ENCODE results near the gene PRKD1.

Gene PRKD1

DNA sequence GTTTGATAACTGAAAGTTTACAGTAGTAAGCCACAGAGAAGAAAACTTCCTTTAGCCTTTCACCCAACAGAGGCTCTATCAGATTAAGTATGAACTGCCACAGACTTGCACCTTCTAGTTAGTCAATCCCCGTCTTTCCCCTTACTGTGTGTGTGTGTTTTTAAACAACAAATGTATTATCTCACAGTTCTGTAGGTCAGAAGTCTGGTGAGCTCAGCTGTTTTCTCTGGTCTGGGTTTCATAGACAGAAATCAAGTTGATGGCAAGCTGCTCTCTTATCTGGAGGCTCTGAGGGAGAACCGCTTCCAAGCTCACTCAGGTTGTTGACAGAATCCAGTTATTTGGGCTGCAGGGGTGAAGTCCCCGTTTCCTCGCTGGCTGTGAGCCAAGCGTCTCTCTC, 320.5 kb downstream of the PRKD1 start:
- Histone ChIP-seq H3K4me3 (ENCODE audit: low read depth in 1 of 2, low read length in 1 of 2) (no peak overlapping the region), H3K9me3 (no peaks in the 10 kb centered on the region), H3K27me3 (no peaks in the 10 kb centered on the region), H3K27ac (no peak overlapping the region), H3K4me1 (ENCODE audit: control insufficient read depth in 1 of 2, insufficient read depth in 1 of 2, low read depth in 1 of 2, low read length in 1 of 2) (no peaks in the 10 kb centered on the region), H3K36me3 (no peaks in the 10 kb centered on the region)
- no peak for TF ChIP-seq CTCF (IDR thresholded peaks at IDR 0.05)

DNA sequence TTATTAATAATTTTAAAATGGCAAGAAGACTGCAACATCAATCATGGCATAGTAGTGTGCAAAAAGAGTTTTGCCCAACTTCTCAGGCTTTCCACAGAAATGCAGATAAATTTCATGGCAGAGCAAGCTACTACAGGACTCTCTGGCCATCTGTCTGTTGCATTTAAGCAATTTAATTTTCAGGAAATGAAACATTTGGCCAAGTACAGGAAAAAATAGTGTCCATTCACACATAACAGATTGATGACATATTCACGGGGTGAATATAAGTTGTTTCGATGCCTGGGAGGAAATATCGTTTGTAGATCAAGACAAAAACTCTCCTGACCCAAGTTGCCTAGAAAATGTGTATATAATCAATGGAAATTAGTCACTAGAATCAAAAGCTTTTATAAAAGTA, 324.0 kb downstream of the PRKD1 start:
- TF ChIP-seq CTCF (IDR thresholded peaks at IDR 0.05): no peak
- no peaks in the 10 kb centered on the region for H3K4me1 ChIP-seq (ENCODE audit: control insufficient read depth in 1 of 2, insufficient read depth in 1 of 2, low read depth in 1 of 2, low read length in 1 of 2)
- H3K27ac ChIP-seq: no peak overlapping the region
- no peaks in the 10 kb centered on the region for H3K36me3 ChIP-seq
- no peaks in the 10 kb centered on the region for H3K9me3 ChIP-seq
- H3K27me3 ChIP-seq: no peaks in the 10 kb centered on the region
- no peak overlapping the region for H3K4me3 ChIP-seq (ENCODE audit: low read depth in 1 of 2, low read length in 1 of 2)

DNA sequence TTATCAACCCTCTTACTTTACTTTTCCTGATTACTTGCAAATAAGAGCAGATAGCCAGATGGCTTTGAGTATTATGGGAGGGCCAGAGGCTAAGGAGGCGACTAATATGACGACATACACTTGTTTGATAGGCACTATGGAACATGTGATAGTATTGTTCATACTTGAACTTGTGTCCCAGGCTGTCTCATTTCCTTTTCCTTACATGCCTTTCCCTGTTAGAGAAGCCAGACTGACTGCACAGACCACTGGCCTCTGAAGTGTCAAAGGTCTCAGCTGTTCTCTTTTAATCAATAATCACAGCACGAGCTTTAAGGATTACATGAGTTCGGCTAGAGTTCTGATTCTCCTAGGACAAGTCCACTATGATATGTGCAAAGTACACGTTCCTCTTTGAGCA, 326.0 kb downstream of the PRKD1 start:
- Histone ChIP-seq H3K4me1 (ENCODE audit: control insufficient read depth in 1 of 2, insufficient read depth in 1 of 2, low read depth in 1 of 2, low read length in 1 of 2) (no peaks in the 10 kb centered on the region), H3K27ac (no peak overlapping the region), H3K9me3 (no peaks in the 10 kb centered on the region), H3K4me3 (ENCODE audit: low read depth in 1 of 2, low read length in 1 of 2) (no peak overlapping the region), H3K36me3 (no peaks in the 10 kb centered on the region), H3K27me3 (no peaks in the 10 kb centered on the region)
- TF ChIP-seq CTCF (IDR thresholded peaks at IDR 0.05): no peak

DNA sequence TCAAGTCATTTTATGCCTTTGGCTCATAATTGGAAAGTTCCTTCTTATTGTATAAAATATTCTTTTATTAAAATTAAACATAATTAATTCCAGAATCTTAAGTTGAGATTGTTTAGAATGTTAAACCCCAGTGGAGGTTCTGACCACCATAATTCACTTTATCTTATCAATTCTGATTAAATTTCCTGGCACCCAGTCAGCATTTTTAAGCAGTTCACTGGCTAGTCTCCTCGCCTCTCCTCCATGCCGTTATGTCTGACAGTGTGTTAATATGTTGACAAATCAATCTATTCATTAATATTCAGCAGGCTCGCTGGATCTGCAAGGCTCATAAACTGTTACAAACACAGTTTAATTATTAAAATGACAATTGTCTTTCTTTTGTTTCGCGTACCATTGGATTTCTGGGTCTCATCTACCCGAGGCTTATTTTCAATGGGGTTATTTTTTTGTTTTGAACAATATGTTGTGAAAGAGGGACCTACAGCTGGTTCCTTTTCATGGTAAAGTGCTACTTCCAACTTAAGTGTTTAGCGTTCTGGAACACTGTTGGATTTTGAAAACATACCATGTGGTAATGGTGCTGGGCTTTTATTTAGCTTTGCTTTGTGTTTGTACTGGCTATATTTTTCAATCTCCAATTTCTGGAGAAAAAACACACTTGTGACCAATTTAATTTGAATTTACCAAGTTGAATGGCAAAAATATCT, 339.7 kb downstream of the PRKD1 start:
- TF ChIP-seq CTCF (IDR thresholded peaks at IDR 0.05): no peak
- Histone ChIP-seq H3K27ac (no peak overlapping the region), H3K27me3 (no peaks in the 10 kb centered on the region), H3K9me3 (no peaks in the 10 kb centered on the region), H3K36me3 (no peaks in the 10 kb centered on the region), H3K4me3 (ENCODE audit: low read depth in 1 of 2, low read length in 1 of 2) (no peak overlapping the region), H3K4me1 (ENCODE audit: control insufficient read depth in 1 of 2, insufficient read depth in 1 of 2, low read depth in 1 of 2, low read length in 1 of 2) (no peaks in the 10 kb centered on the region)

DNA sequence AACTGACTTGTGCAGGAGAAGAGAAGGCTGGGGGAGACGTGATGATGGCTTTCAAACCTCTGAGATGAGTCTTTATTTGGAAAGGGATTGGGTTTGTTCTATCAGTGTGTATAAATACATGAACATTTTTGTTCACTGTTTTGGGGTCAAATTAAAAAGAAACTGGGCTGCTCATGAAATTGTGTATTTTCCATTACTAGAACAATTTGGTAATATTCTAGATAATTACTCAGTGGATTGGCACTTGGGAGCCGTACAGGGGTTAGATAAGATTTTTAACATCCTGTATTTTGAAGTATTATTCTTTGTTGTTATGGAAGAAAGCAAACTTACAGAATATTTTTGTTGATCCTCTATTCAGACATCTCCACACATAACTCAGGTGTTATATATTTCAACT, 340.6 kb downstream of the PRKD1 start:
- Histone ChIP-seq H3K9me3 (no peaks in the 10 kb centered on the region), H3K27me3 (no peaks in the 10 kb centered on the region)
- TF ChIP-seq CTCF (IDR thresholded peaks at IDR 0.05): no peak

More for the DNA sequence above, 340.6 kb downstream of the PRKD1 start:
- Histone ChIP-seq H3K36me3 (no peaks in the 10 kb centered on the region), H3K27ac (no peak overlapping the region), H3K4me1 (ENCODE audit: control insufficient read depth in 1 of 2, insufficient read depth in 1 of 2, low read depth in 1 of 2, low read length in 1 of 2) (no peaks in the 10 kb centered on the region), H3K4me3 (ENCODE audit: low read depth in 1 of 2, low read length in 1 of 2) (no peak overlapping the region)
